ENCODE measurements around the gene SNAPIN. TPM values are rescaled to one million over a fixed set of nuclear protein-coding genes. Genes with fewer than 3 reads are reported as not detected.
A peak's percentile ranks its signal among the peaks of the same experiment; 100 is the strongest.

The SNAPIN gene
- total and polyA plus RNA-seq, 7 donors, result 30.0 to 94.5 (median 51.2) TPM

GRCh38 chr1:153646672-153647345 lies 11.7 kb upstream of the SNAPIN start:
- Histone ChIP-seq H3K4me3 (no peak overlapping the region), H3K36me3 (peaks cover 23 to 53% (median 38%) of the 10 kb centered on the region in 4 donors), H3K27me3 (no peaks in the 10 kb centered on the region), H3K4me1 (peaks cover 0 to 14% (median 9%) of the 10 kb centered on the region in 4 donors), H3K9me3 (no peaks in the 10 kb centered on the region), H3K27ac (peak overlapping the region in 1 of 4 donors; percentile 23)
- no peak for DNase-seq
- 86 to 91% methylated on average over 5 of the region's 5 CpGs for WGBS, 2 donors
- intact Hi-C loops (cut with DNase I), result no loop called here
- TF ChIP-seq POLR2A (IDR thresholded peaks at IDR 0.05) (no peak), CTCF (IDR thresholded peaks at IDR 0.05) (no peak), POLR2AphosphoS5 (IDR thresholded peaks at IDR 0.05) (no peak), EP300 (IDR thresholded peaks at IDR 0.05) (no peak)

GRCh38 chr1:153647346-153647714 lies 11.2 kb upstream of the SNAPIN start:
- Histone ChIP-seq H3K4me1 (peaks cover 0 to 14% (median 9%) of the 10 kb centered on the region in 4 donors), H3K9me3 (no peaks in the 10 kb centered on the region), H3K36me3 (peaks cover 20 to 48% (median 33%) of the 10 kb centered on the region in 4 donors), H3K27ac (peak overlapping the region in 1 of 4 donors; percentile 23), H3K27me3 (no peaks in the 10 kb centered on the region), H3K4me3 (no peak overlapping the region)
- TF ChIP-seq POLR2A (IDR thresholded peaks at IDR 0.05) (no peak), POLR2AphosphoS5 (IDR thresholded peaks at IDR 0.05) (peak in 2 of 4 donors; percentile 30 to 52), CTCF (IDR thresholded peaks at IDR 0.05) (no peak), EP300 (IDR thresholded peaks at IDR 0.05) (no peak)
- DNase-seq, result no peak
- intact Hi-C loops (cut with DNase I), result no loop called here
- WGBS, 2 donors, result 51 to 66% methylated on average over 2 of the region's 2 CpGs

- intact Hi-C loops (cut with DNase I), result no loop called here
- Histone ChIP-seq H3K4me1 (peaks cover 0 to 13% (median 8%) of the 10 kb centered on the region in 4 donors), H3K36me3 (peaks cover 12 to 40% (median 27%) of the 10 kb centered on the region in 4 donors), H3K27ac (peak overlapping the region in 1 of 4 donors; percentile 13), H3K9me3 (no peaks in the 10 kb centered on the region), H3K27me3 (no peaks in the 10 kb centered on the region), H3K4me3 (no peak overlapping the region)
- TF ChIP-seq CTCF (IDR thresholded peaks at IDR 0.05) (no peak), POLR2AphosphoS5 (IDR thresholded peaks at IDR 0.05) (peak in 2 of 4 donors; percentile 38 to 40), POLR2A (IDR thresholded peaks at IDR 0.05) (no peak), EP300 (IDR thresholded peaks at IDR 0.05) (no peak)
- DNase-seq, result no peak
- WGBS, 2 donors, result 84 to 92% methylated on average over 10 of the region's 10 CpGs
Observed at GRCh38 chr1:153648000-153648643, 10.4 kb upstream of the SNAPIN start.

- peaks cover 0 to under 1% (median 0%) of the 10 kb centered on the region in 4 donors for H3K4me1 ChIP-seq
- no peak overlapping the region for H3K27ac ChIP-seq
- DNase-seq, result no peak
- H3K9me3 ChIP-seq, result no peaks in the 10 kb centered on the region
- no peaks in the 10 kb centered on the region for H3K27me3 ChIP-seq
- TF ChIP-seq CTCF (IDR thresholded peaks at IDR 0.05), result no peak
- no peak for TF ChIP-seq POLR2AphosphoS5 (IDR thresholded peaks at IDR 0.05)
- TF ChIP-seq POLR2A (IDR thresholded peaks at IDR 0.05), result no peak
- no peak for TF ChIP-seq EP300 (IDR thresholded peaks at IDR 0.05)
- intact Hi-C loops (cut with DNase I), result no loop called here
- H3K4me3 ChIP-seq, result no peak overlapping the region
- peaks cover 9 to 29% (median 20%) of the 10 kb centered on the region in 4 donors for H3K36me3 ChIP-seq
- 47 to 52% methylated on average over 3 of the region's 3 CpGs for WGBS, 2 donors
Observed at GRCh38 chr1:153649137-153649862, 9.2 kb upstream of the SNAPIN start.

Measured in sigmoid colon (tissue), 7 donors.